BJ (cell line): ENCODE measurements around the gene RASSF3. TPM values are rescaled to one million over a fixed set of nuclear protein-coding genes. Genes with fewer than 3 reads are reported as not detected.

ENCODE experiments used
- CTCF ChIA-PET: fragments of 350-600 bp; formaldehyde crosslinking; extraction: SDS; loops from one replicate; lab custom pipeline; 2021; ENCODE audit warnings: antibody characterized with exemption, inconsistent platforms; lab: Yijun Ruan, JAX
- POLR2A ChIA-PET: fragments of 300-600 bp; sonication (Branson Sonifier 250); formaldehyde crosslinking; extraction: SDS; loops from one replicate; lab custom pipeline; 2021; ENCODE audit warnings: antibody characterized with exemption; lab: Charles Lee
- DNase-seq: peaks from one replicate; pipeline ENCODE4 v3.0.0-alpha.2; 2011; ENCODE audit warnings: low read depth
- H3K27me3 ChIP-seq: 2 replicates; pipeline ENCODE4 v1.6.0; 2011; ENCODE audit warnings: low read length; ENCODE audit not compliant: control insufficient read depth, insufficient read depth
- H3K36me3 ChIP-seq: 2 replicates; pipeline ENCODE4 v1.5.1; 2011; ENCODE audit warnings: low read length; ENCODE audit not compliant: control insufficient read depth, insufficient read depth
- H3K4me3 ChIP-seq: 2 replicates; pipeline ENCODE4 v1.5.1; 2011; ENCODE audit warnings: low read depth, mild to moderate bottlenecking, control low read depth, low read length
- CTCF ChIP-seq: IDR thresholded peaks from 2 replicates; pipeline ENCODE4 v1.5.1; 2011; ENCODE audit warnings: low read depth, mild to moderate bottlenecking, control low read depth, inconsistent platforms, low read length, moderate library complexity; ENCODE audit not compliant: insufficient read depth
- polyA plus RNA-seq: library from polyadenylated mRNA; depleted of rRNA; stranded (reverse); fragments of >200 nt; gene quantifications from 2 replicates; pipeline ENCODE4 v1.2.3, GENCODE V29; 2011

Gene RASSF3
- polyA plus RNA-seq, 1 experiment, result 27.7 TPM

GRCh38 chr12:64635356-64635998 lies 25.2 kb downstream of the RASSF3 start:
- POLR2A ChIA-PET, result no interaction called here
- no peaks in the 10 kb centered on the region for H3K27me3 ChIP-seq
- no peaks in the 10 kb centered on the region for H3K36me3 ChIP-seq
- DNase-seq, result no peak
- CTCF ChIA-PET, result no interaction called here
- no peak for TF ChIP-seq CTCF
- no peak overlapping the region for H3K4me3 ChIP-seq

GRCh38 chr12:64636856-64637255 lies 26.6 kb downstream of the RASSF3 start:
- no peak for TF ChIP-seq CTCF
- Histone ChIP-seq H3K36me3 (no peaks in the 10 kb centered on the region), H3K4me3 (no peak overlapping the region), H3K27me3 (no peaks in the 10 kb centered on the region)
- POLR2A ChIA-PET, result no interaction called here
- CTCF ChIA-PET, result interaction anchor here (1.0 kb wide), 1 partner anchor 19 kb away, joined by 3 read pairs; no protein-coding TSS in a partner anchor
- DNase-seq, result no peak

GRCh38 chr12:64639466-64639865 lies 29.2 kb downstream of the RASSF3 start:
- DNase-seq, result no peak
- CTCF ChIA-PET, result no interaction called here
- TF ChIP-seq CTCF, result no peak
- Histone ChIP-seq H3K27me3 (no peaks in the 10 kb centered on the region), H3K4me3 (no peak overlapping the region), H3K36me3 (no peaks in the 10 kb centered on the region)
- POLR2A ChIA-PET, result no interaction called here

- ChIA-PET CTCF (no interaction called here), POLR2A (no interaction called here)
- Histone ChIP-seq H3K4me3 (no peak overlapping the region), H3K27me3 (no peaks in the 10 kb centered on the region), H3K36me3 (no peaks in the 10 kb centered on the region)
- TF ChIP-seq CTCF, result no peak
- DNase-seq, result no peak
Observed at GRCh38 chr12:64646318-64646717, 36.0 kb downstream of the RASSF3 start.

- Histone ChIP-seq H3K27me3 (no peaks in the 10 kb centered on the region), H3K36me3 (no peaks in the 10 kb centered on the region), H3K4me3 (no peak overlapping the region)
- DNase-seq, result no peak
- no peak for TF ChIP-seq CTCF
- CTCF ChIA-PET, result interaction anchor here (1.0 kb wide), 1 partner anchor 11 kb away, joined by 4 read pairs; no protein-coding TSS in a partner anchor
- POLR2A ChIA-PET, result no interaction called here
Observed at GRCh38 chr12:64649487-64649886, 39.2 kb downstream of the RASSF3 start.
